ENCODE measurements around the gene TPI1. TPM values are rescaled to one million over a fixed set of nuclear protein-coding genes. Genes with fewer than 3 reads are reported as not detected.

Gene TPI1
- total RNA-seq, 1 donor from 2014 or later: 722 TPM

- Mint-ChIP-seq H3K9me3 (ENCODE audit: unreplicated experiment) (no peaks in the 10 kb centered on the region), H3K27me3 (ENCODE audit: low read depth, unreplicated experiment) (no peaks in the 10 kb centered on the region), H3K27ac (ENCODE audit: unreplicated experiment) (peak overlapping the region; percentile 69), H3K4me1 (ENCODE audit: low read depth, unreplicated experiment) (peaks cover 23% of the 10 kb centered on the region), H3K4me3 (ENCODE audit: unreplicated experiment) (peak overlapping the region; percentile 90), H3K36me3 (ENCODE audit: low read depth, unreplicated experiment) (peaks cover 21% of the 10 kb centered on the region)
- Histone ChIP-seq H4K20me1 (ENCODE audit: insufficient read depth, low read length) (peaks cover 49% of the 10 kb centered on the region), H2AFZ (ENCODE audit: low read depth, low read length) (no peak overlapping the region), H3K4me1 (ENCODE audit: insufficient read depth, low read length) (peaks cover 37% of the 10 kb centered on the region), H3K4me3 (ENCODE audit: insufficient read depth, low read depth, low read length) (peak overlapping the region; percentile 70), H3K9me3 (ENCODE audit: insufficient read depth, low read depth, low read length) (no peaks in the 10 kb centered on the region), H3K79me2 (ENCODE audit: insufficient read depth, low read length) (peaks cover 59% of the 10 kb centered on the region), H3K4me2 (ENCODE audit: low read length) (peak overlapping the region; percentile 97), H3K36me3 (ENCODE audit: insufficient read depth, low read length) (peaks cover 21% of the 10 kb centered on the region), H3K27me3 (ENCODE audit: insufficient read depth, low read length) (no peaks in the 10 kb centered on the region), H3K9ac (ENCODE audit: low read length) (peak overlapping the region; percentile 88), H3K27ac (ENCODE audit: low read depth, low read length) (no peak overlapping the region)
- FAIRE-seq (no peak), DNase-seq (ENCODE audit: low read depth) (no peak)
- TF ChIP-seq CTCF (IDR thresholded peaks at IDR 0.05; ENCODE audit: insufficient read depth, low read depth, low read length) (no peak), EZH2 (IDR thresholded peaks at IDR 0.05; ENCODE audit: insufficient read depth, low read length) (no peak)
Measured at GRCh38 chr12:6871052-6871957, 4.0 kb downstream of the TPI1 start.

GRCh38 chr12:6872073-6873048 lies 5.0 kb downstream of the TPI1 start:
- Histone ChIP-seq H2AFZ (ENCODE audit: low read depth, low read length) (peak overlapping the region; percentile 62), H4K20me1 (ENCODE audit: insufficient read depth, low read length) (peaks cover 49% of the 10 kb centered on the region), H3K4me3 (ENCODE audit: insufficient read depth, low read depth, low read length) (peak overlapping the region; percentile 70), H3K27ac (ENCODE audit: low read depth, low read length) (peak overlapping the region; percentile 50), H3K36me3 (ENCODE audit: insufficient read depth, low read length) (peaks cover 21% of the 10 kb centered on the region), H3K4me1 (ENCODE audit: insufficient read depth, low read length) (peaks cover 30% of the 10 kb centered on the region), H3K27me3 (ENCODE audit: insufficient read depth, low read length) (no peaks in the 10 kb centered on the region), H3K4me2 (ENCODE audit: low read length) (peak overlapping the region; percentile 97), H3K9ac (ENCODE audit: low read length) (peak overlapping the region; percentile 88), H3K79me2 (ENCODE audit: insufficient read depth, low read length) (peaks cover 59% of the 10 kb centered on the region), H3K9me3 (ENCODE audit: insufficient read depth, low read depth, low read length) (no peaks in the 10 kb centered on the region)
- FAIRE-seq (no peak), DNase-seq (ENCODE audit: low read depth) (no peak)
- Mint-ChIP-seq H3K27ac (ENCODE audit: unreplicated experiment) (peak overlapping the region; percentile 77), H3K4me3 (ENCODE audit: unreplicated experiment) (peak overlapping the region; percentile 90), H3K36me3 (ENCODE audit: low read depth, unreplicated experiment) (peaks cover 24% of the 10 kb centered on the region), H3K9me3 (ENCODE audit: unreplicated experiment) (no peaks in the 10 kb centered on the region), H3K27me3 (ENCODE audit: low read depth, unreplicated experiment) (no peaks in the 10 kb centered on the region), H3K4me1 (ENCODE audit: low read depth, unreplicated experiment) (peaks cover 23% of the 10 kb centered on the region)
- TF ChIP-seq EZH2 (IDR thresholded peaks at IDR 0.05; ENCODE audit: insufficient read depth, low read length) (no peak), CTCF (IDR thresholded peaks at IDR 0.05; ENCODE audit: insufficient read depth, low read depth, low read length) (peak; percentile 72)

All from astrocyte (in vitro differentiated cells and primary cell).